Smooth muscle cell (in vitro differentiated cells): ENCODE results near the gene PCDHGB1. TPM values are rescaled to one million over a fixed set of nuclear protein-coding genes. Genes with fewer than 3 reads are reported as not detected.

ENCODE experiments used
- DNase-seq: peaks from one replicate; lab custom pipeline; 2025; ENCODE audit not compliant: unreplicated experiment; lab: John Stamatoyannopoulos, UW
- H2AFZ ChIP-seq: fragments of 200-600 bp; sonication (generic); 2 replicates; pipeline ENCODE4 v1.6.0; 2016; ENCODE audit warnings: antibody characterized with exemption, low read depth, mild to moderate bottlenecking
- H3F3A ChIP-seq: fragments of 200-600 bp; sonication (generic); 2 replicates; pipeline ENCODE4 v1.6.0; 2017; ENCODE audit warnings: antibody characterized with exemption, low read depth
- H3K27ac ChIP-seq: fragments of 200-600 bp; sonication (generic); 2 replicates; pipeline ENCODE4 v1.5.1; 2016; ENCODE audit warnings: low read depth, mild to moderate bottlenecking
- H3K27me3 ChIP-seq: fragments of 200-600 bp; sonication (generic); 2 replicates; pipeline ENCODE4 v1.6.1; 2016; ENCODE audit warnings: low read depth, mild to moderate bottlenecking
- H3K36me3 ChIP-seq: fragments of 200-600 bp; sonication (generic); 2 replicates; pipeline ENCODE4 v1.5.1; 2016; ENCODE audit warnings: low read depth
- H3K4me1 ChIP-seq: fragments of 200-600 bp; sonication (generic); 2 replicates; pipeline ENCODE4 v1.5.1; 2016; ENCODE audit warnings: low read depth
- H3K4me2 ChIP-seq: fragments of 200-600 bp; sonication (generic); 2 replicates; pipeline ENCODE4 v1.6.0; 2016; ENCODE audit warnings: mild to moderate bottlenecking
- H3K4me3 ChIP-seq: fragments of 200-600 bp; sonication (generic); 2 replicates; pipeline ENCODE4 v1.5.1; 2016; ENCODE audit warnings: mild to moderate bottlenecking
- H3K79me2 ChIP-seq: fragments of 200-600 bp; sonication (generic); 2 replicates; pipeline ENCODE4 v1.6.0; 2016; ENCODE audit warnings: low read depth, mild to moderate bottlenecking
- H3K9ac ChIP-seq: fragments of 200-600 bp; sonication (generic); 2 replicates; pipeline ENCODE4 v1.6.0; 2016; ENCODE audit warnings: low read depth
- H3K9me3 ChIP-seq: fragments of 200-600 bp; sonication (generic); replicated peaks from 2 replicates; pipeline ENCODE4 v1.5.1; 2016; ENCODE audit warnings: low read depth
- H4K20me1 ChIP-seq: fragments of 200-600 bp; sonication (generic); 2 replicates; pipeline ENCODE4 v1.6.0; 2016; ENCODE audit warnings: low read depth
- WGBS: methylation state at CpG from one replicate; pipeline ENCODE4 v1.1.7; 2016; ENCODE audit warnings: low lambda C conversion rate; 5-methylcytosine and 5-hydroxymethylcytosine counted together
- polyA plus RNA-seq: library from polyadenylated mRNA; unstranded; fragments of >200 nt; fragmentation: Nextera tagmentation; extraction: Ambion mirVana; gene quantifications from 2 replicates; pipeline ENCODE4 v1.2.1, GENCODE V29; 2016
- total RNA-seq: library from RNA; depleted of rRNA; stranded (reverse); fragments of >200 nt; gene quantifications from 2 replicates; pipeline ENCODE4 v1.2.3, GENCODE V29; 2014
- TF ChIP-seq, protein P1 (sequence below): fragments of 200-600 bp; sonication (generic); IDR thresholded peaks from 2 replicates; pipeline ENCODE4 v1.5.1; 2017; ENCODE audit warnings: borderline replicate concordance, mild to moderate bottlenecking, antibody characterized with exemption; ENCODE audit not compliant: insufficient read depth, poor library complexity, severe bottlenecking

The PCDHGB1 gene
- total and polyA plus RNA-seq, 2 experiments from 2014 or later: 0.27 to 0.40 TPM

DNA sequence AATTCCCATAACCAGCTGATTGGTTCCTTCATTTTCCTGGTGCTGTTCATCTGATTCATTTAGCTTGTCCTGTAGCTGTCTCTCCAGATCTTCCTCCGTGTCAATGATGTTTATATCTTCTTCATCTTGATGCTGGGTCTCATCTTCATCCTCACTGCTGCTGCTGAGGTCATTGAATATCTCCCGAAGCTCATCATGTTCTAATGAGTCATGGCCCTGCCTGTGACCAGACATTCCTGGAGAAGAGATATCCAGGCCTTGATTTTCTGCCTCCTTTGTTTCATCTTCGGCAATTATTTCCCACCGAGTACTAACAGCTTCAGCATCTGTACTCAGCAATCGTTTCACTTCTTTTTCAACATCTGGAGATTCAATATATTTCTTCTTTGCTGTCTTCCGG is 30.7 kb upstream of the PCDHGB1 start:
- Histone ChIP-seq H3K4me3 (peak overlapping the region; percentile 85), H3K9ac (no peak overlapping the region), H3K27me3 (no peaks in the 10 kb centered on the region), H2AFZ (no peak overlapping the region), H4K20me1 (no peaks in the 10 kb centered on the region), H3K27ac (peak overlapping the region; percentile 97), H3K4me2 (peak overlapping the region; percentile 87), H3K9me3 (peaks cover 46% of the 10 kb centered on the region), H3K79me2 (peaks cover 47% of the 10 kb centered on the region), H3F3A (peaks cover 13% of the 10 kb centered on the region), H3K4me1 (no peaks in the 10 kb centered on the region), H3K36me3 (peaks cover 58% of the 10 kb centered on the region)
- WGBS: 93% methylated on average over 6 of the region's 6 CpGs
- TF ChIP-seq, protein P1, sequence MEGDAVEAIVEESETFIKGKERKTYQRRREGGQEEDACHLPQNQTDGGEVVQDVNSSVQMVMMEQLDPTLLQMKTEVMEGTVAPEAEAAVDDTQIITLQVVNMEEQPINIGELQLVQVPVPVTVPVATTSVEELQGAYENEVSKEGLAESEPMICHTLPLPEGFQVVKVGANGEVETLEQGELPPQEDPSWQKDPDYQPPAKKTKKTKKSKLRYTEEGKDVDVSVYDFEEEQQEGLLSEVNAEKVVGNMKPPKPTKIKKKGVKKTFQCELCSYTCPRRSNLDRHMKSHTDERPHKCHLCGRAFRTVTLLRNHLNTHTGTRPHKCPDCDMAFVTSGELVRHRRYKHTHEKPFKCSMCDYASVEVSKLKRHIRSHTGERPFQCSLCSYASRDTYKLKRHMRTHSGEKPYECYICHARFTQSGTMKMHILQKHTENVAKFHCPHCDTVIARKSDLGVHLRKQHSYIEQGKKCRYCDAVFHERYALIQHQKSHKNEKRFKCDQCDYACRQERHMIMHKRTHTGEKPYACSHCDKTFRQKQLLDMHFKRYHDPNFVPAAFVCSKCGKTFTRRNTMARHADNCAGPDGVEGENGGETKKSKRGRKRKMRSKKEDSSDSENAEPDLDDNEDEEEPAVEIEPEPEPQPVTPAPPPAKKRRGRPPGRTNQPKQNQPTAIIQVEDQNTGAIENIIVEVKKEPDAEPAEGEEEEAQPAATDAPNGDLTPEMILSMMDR: no peak
- no peak for DNase-seq

DNA sequence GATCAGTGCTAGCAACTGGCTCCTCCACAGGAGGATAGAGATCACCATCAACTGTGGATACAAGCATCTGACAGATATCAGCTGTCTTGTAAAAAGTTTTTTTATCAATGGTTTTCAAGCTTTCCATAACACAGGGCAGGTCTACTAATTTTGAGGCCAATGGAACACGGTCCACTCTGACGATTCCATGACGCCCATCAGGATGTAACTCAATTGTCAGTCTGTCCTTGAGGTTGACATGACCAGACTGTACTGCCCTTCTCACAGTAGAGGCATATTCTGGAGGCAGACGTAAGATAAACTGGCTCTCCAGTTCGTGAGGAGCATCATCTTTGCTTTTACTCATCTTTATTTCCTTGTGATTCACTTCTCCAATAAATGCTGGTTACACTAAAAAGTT is 30.2 kb upstream of the PCDHGB1 start:
- peaks cover 42% of the 10 kb centered on the region for H3K9me3 ChIP-seq
- no peaks in the 10 kb centered on the region for H3K27me3 ChIP-seq
- 73% methylated on average over 5 of the region's 5 CpGs for whole genome bisulfite sequencing

DNA sequence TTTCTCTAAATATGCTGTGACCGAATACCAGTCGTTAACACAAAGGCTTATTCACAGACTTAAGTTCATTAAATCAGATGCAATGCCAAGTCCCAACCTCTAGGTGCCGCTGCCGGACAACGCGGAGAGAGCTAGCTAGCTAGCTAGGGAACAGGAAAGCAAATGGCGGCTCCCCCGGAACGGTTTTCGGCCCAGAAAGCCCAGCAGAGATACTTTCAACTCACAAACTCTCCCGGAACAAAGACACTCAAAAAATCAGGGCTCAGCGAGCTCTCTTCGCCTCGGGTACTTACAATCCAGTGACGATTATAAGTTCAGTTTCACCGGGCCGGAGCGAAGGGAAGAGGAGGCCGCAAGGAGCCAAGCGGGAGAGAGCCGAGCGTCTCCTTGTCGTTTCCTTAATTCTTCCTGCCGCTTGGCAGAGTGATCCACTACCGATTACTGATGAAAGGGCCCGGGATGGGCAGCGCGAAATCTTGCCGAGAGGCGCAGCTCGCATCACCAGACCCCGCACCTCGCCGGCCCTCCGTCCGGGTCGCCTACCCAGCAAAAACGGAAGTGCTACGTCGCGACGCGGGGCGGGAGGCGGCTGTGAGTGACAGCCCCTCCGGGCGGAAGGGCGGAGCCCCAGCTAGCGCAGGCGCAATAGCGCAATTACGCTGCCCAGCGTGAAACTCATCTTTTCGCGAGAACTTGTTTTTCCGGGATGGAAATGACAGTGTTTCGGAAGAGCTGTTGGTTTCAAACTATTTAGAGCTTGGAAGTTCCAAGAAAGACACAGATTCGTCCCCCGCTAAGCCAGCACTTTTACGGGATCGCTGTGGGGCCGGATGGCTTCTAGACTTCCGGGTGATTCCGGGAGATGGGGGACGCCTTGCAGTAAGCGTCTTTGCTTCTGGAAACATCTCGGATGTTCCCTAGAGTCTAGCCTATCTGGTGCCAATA is 29.4 kb upstream of the PCDHGB1 start, which contains the start of gene TAF7:
Gene TAF7, minus strand, starts transcription at position 560 of the 945 bp plus-strand sequence. CDS start 740 bp downstream, outside the sequence.
- peak; percentile 60 for DNase-seq
- 1% methylated on average over 67 of the region's 67 CpGs for WGBS
- H4K20me1 ChIP-seq: no peaks in the 10 kb centered on the region
- H3K79me2 ChIP-seq: peaks cover 37% of the 10 kb centered on the region
- H2AFZ ChIP-seq: peak within 1 kb of the TSS; percentile 98
- TF ChIP-seq, protein P1: peak; percentile 86
- H3K4me3 ChIP-seq: peak within 1 kb of the TSS; percentile 85
- peaks cover 41% of the 10 kb centered on the region for H3K9me3 ChIP-seq
- peaks cover 45% of the 10 kb centered on the region for H3K36me3 ChIP-seq
- peak within 1 kb of the TSS; percentile 97 for H3K27ac ChIP-seq
- peak within 1 kb of the TSS; percentile 87 for H3K4me2 ChIP-seq
- peaks cover 13% of the 10 kb centered on the region for H3F3A ChIP-seq
- H3K4me1 ChIP-seq: no peaks in the 10 kb centered on the region
- H3K27me3 ChIP-seq: no peaks in the 10 kb centered on the region
- H3K9ac ChIP-seq: peak within 1 kb of the TSS; percentile 98

More for the DNA sequence above, 30.2 kb upstream of the PCDHGB1 start:
- Histone ChIP-seq H3K4me1 (no peaks in the 10 kb centered on the region), H3K4me2 (peak overlapping the region; percentile 87), H3K79me2 (peaks cover 42% of the 10 kb centered on the region), H3K4me3 (peak overlapping the region; percentile 85), H2AFZ (no peak overlapping the region), H3K27ac (peak overlapping the region; percentile 97), H4K20me1 (no peaks in the 10 kb centered on the region), H3F3A (peaks cover 13% of the 10 kb centered on the region), H3K36me3 (peaks cover 53% of the 10 kb centered on the region), H3K9ac (no peak overlapping the region)
- TF ChIP-seq, protein P1: no peak
- no peak for DNase-seq
